GM21825 (cell line): ENCODE measurements around the gene THAP7.

ENCODE experiments used
- ATAC-seq: cut with Tn5 transposase; IDR thresholded peaks from one replicate; pipeline ENCODE4 v1.9.1; 2021; ENCODE audit warnings: mild to moderate bottlenecking, moderate library complexity; ENCODE audit not compliant: unreplicated experiment

The THAP7 gene

DNA sequence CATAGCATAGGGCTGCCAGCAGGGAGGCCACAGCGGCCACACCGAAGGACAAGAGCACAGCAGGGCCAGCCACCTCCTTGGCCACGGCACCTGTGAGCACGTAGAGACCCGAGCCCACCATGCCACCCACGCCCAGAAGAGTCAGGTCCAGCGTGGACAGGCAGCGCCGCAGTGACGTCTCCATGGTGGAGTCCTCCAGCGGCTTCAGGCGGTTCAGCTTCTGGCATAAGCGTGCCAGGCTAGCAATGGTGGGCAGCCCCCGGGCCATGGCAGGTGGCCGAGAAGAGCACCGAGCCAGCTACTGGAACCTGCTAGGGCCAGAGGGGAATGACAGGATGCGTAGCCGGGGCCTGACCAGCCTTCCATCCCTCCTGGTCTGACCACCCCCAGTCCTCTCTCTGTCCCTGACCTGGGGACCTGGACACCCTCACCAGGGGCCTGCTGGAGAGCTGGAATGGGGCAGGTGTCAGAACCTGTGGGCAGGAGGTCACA is 29.7 kb upstream of the THAP7 start:
- no peak for ATAC-seq

DNA sequence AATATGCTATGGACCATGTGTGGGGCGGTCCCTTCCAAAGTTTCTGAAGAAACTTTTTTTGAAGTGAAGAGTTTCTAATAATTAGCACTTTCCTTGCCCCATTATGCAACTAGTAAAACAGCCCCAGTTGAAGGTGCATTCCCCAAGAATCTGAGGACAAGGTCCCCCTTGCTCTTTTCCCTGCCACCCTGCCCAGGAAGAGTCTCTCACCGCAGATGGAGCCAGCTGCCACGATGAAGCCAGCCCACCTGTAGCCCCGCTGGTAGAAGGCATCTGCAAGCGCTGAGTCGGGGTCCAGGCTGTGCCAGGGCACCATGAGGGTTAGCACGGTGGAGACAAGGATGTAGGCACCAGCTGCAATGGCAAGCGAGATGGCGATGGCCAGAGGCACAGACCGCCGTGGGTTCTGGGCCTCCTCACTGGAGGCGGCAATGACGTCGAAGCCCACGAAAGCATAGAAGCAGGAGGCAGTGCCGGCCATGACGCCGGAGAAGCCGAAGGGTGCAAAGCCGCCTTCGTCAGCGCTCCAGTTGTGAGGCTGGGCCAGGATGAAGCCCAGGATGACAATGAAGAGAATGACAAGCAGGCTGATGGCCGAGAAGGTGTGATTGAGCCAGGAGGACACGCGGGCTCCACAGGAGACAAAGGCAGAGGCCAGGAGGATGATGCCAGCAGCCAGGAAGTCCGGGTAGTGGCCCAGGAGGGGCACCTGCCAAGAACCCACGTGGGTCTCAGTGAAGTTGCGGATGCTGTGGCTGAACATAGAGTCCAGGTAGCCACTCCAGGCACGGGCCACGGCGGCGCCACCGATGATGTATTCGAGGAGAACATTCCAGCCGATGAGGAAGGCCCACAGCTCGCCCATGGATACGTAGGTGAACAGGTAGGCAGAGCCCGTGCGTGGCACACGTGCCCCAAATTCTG is 29.0 kb upstream of the THAP7 start:
- no peak for ATAC-seq

DNA sequence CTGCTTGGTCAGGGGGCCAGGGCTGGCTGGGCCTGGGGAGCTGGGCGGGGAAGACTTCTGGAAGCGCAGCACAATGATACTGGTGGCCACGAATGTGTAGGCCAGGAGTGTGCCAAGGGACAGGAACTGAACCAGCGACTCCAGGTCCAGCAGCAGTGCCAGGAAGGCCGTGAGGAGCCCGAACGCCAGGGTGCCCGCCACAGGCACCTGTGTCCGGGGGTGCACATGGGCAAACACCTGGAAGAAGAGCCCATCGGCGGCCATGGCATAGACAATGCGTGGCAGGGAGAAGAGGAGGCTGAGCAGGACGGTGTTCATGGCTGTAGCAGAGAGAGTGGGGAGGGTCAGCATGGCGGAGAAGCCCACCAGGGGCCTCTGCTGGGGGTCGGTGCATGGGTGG is 28.1 kb upstream of the THAP7 start:
- no peak for ATAC-seq

DNA sequence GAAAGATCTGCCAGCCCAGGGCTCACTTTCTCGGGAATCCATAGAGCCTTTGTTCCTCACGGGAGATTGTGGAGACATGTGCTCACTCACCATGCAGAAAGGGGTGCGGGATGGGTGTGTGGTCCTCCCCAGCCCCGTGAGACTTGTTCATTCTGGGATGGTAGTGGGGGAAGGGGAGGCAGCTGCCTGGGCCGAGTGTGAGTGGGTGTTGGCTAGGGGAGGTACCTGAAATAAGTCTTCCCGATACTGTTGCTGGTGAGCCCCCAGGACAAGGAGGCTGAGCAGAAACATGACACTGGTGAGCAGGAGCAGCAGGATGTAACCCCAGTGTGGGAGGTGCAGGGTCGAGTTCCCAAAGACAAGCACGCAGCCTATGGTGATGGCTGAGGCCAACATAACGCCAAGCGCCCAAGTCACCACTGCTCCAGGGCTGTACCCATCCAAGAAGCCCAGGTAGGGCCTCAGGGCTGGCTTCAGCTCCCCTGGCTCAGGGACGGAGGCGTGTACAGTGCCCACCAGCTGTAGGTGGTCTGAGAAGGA is 27.6 kb upstream of the THAP7 start:
- no peak for ATAC-seq

DNA sequence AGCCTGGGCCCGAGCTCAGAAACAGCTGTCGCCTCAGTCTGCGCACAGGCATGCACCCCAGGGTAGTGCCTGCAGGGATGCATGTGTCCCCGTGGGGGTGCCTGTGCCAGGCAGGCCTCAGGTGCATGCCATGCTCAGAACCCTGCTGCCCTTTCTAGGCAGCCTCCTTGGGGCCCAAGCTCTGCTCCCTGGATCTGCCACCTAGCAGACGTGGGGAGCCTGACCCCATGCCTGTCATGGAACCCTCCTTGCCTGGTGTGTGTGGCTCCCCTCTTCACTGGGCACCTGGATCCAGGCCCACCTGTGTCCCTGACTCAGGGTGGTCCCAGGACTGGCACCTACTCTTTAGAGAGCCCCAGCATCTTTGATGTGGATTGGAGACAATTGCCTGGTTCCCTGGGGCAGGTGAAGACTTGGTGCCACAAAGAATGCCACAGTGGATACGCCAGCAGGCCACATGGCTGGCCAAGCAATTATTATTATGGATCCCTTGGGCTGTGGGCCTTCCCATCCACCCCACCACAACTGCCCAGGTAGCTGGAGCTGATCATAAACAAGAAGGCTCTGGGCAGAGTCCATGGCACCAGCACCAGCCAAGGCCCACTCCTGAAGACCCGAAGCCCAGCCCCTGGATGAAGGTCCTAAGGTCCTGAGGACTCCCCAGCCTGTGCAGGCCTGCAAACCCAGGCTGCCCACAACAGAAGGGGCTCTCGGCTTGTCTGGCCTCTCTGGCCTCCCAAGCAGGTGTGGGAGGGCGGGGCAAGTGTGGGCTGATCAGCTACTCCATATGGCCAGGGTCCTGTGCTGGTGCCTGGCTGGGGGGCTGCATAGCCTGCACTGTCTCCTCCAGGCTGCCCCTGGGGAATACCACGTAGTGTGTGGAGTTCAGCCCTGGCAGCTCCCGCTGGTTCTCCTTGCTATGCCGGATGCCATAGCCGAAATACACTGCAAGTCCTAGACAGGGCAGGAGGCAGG is 26.6 kb upstream of the THAP7 start:
- no peak for ATAC-seq

DNA sequence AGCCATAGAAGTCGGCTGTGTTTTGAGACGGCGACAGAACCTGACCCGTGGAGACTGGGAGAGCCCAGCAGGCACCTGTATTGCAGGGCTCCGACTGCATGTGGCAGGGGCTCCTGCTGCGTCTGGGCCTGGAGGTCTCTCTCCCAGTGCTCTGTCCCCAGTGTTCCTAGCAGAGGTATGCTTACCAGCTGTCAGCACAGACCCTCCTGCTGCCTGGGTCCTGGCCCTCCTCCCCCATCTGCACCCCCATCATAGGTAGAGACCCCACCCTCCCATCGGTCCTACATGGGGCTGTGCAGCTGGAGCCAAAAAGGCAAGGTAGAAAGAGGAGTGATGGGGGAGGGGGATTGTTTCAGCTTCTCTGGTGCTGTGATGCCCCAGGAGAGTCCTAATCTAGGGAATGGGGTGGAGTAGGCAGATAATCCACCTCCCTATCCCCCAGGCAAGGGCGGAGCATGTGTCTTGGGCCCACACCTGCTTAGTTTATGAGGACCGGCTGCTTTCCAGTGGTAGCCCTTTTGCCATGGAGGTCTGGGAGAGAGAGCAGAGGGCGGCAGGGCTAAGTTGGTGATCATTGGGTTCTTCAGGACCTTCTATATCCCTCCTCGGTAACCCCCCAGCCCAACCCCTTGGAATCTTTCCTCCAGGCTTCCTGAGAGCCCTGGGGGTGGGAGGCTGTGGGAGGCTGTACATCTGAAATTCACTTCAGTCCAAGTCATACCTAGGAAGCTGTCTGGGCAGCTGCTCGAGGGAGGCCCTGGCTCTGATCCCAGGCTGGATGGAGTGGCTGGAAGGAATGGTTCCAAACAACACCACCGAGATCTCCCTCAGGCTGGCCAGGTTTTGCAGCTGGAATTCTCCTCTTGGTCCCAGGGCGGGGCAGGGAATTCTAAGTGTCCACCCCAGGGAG is 25.1 kb upstream of the THAP7 start:
- no peak for ATAC-seq

DNA sequence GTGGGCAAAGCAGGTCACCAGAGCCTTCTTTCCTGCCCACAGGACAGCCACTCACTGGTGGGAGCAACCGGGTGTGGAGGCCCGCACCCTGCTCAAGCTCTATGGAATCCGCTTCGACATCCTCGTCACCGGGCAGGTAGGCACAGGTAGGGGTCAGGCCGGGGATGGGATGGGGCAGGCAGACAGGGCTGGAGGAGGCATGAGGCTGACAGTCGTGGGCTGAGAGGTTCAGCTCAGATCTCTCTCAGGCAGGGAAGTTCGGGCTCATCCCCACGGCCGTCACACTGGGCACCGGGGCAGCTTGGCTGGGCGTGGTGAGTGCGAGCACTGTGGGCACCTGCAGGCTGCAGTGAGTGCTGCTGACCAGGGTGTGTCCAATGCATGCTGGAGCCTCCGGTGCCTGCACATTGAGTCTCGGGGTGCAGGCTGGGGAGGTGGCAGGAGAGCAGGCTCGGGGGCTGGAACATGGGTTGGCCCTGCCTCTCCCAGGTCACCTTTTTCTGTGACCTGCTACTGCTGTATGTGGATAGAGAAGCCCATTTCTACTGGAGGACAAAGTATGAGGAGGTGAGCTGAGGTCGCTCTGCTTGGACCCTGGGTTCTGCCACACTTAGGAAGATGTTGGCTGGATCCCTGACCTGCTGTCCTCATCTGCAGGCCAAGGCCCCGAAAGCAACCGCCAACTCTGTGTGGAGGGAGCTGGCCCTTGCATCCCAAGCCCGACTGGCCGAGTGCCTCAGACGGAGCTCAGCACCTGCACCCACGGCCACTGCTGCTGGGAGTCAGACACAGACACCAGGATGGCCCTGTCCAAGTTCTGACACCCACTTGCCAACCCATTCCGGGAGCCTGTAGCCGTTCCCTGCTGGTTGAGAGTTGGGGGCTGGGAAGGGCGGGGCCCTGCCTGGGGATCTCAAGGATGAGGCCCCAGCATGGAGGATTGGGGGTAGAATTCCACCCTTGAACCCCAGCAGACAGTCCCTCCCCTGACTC is 24.1 kb upstream of the THAP7 start:
- no peak for ATAC-seq

DNA sequence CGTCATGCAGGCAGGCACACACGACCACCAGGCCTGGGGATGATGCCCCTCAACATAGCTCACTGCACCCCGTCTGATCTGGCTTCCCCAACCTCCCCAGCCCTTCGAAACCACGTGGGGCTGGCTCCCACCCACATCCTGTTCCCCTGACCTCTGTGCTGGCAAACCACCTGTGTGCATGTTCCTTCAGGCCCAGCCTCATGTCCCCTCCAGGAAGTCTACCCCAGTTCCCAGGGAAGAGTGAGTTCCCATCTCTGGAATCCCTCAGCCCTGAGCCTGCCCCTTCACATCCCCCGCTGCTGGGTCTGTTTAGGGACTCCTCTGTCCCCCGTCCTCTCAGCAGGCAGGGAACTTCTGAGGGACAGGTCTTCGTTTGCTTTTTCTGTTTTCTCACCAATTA is 23.3 kb upstream of the THAP7 start:
- no peak for ATAC-seq

DNA sequence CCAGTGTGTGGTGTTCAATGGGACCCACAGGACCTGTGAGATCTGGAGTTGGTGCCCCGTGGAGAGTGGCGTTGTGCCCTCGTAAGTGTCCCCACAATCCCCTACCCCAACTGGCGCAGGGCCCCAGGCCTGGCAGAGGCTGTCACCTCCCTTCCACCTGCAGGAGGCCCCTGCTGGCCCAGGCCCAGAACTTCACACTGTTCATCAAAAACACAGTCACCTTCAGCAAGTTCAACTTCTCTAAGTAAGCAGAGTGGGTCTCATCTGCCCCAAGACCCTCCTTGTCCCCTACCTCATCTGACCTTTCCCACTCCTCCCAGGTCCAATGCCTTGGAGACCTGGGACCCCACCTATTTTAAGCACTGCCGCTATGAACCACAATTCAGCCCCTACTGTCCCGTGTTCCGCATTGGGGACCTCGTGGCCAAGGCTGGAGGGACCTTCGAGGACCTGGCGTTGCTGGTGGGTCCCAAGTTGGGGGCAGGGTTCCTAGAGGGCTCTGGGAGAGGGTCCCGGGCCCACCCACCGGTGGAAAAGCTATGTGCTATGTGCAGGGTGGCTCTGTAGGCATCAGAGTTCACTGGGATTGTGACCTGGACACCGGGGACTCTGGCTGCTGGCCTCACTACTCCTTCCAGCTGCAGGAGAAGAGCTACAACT is 21.2 kb upstream of the THAP7 start:
- no peak for ATAC-seq

DNA sequence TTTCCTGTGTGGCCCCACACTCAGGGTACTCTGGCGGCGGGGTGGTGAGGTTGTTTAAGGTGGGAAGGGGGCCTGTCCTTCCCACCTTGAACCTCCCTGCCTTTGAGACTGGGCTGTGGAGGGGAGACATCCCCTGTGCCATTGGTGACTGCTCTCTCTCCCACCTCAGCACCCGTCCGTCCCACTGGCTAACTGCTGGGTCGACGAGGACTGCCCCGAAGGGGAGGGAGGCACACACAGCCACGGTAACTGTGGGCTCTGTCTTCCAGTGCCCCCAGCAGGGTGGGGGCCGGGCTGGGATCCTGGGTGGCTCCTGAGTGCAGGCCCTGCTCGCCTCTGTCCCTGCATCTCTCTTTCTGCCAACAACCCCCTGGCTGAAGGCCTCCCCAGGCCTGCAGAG is 20.6 kb upstream of the THAP7 start:
- no peak for ATAC-seq

DNA sequence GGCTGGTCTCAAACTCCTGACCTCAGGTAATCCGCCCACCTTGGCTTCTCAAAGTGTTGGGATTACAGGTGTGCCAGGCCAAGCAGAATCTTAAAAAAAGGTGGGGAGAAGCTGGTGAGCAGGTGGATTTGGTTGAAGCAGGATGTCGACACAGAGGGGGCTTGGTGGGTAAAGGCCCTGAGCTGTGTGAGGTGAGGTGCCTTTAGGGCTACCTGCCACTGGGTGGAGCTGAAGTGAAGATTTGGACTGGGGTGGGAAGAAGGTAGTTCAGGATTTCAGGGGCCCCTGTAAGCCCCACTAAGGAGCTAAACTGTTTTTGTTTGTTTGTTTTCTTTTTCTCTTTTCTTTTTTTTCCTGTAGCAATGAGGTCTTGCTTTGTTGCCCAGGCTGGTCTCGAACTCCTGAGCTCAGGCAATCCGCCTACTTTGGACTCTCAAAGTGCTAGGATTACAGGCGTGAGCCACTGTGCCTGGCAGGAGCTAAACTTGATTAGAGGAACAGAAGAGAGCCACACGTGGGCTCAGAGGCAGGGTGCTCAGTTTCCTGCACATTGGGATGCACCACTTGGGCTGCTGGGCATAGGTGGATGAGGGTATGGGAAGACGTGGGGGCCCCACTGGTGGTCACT is 19.0 kb upstream of the THAP7 start:
- ATAC-seq: no peak

DNA sequence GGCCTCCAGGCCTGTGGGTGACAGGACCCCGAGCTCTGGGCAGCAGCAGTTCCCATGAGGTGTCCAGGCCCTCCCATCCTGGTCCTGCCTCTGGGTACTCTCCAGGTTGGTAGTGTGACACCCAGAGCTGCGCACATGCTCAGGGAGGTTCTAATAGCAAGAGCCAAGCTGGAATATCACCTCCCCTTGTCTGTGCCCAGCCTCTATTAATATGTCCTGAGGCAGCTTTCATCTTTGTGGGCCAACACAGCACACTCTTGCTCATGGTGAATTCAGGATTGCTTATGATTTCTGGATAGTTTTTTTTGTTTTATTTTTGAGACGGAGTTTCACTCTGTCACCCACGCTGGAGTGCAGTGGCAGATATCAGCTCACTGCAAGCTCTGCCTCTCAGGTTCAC is 16.4 kb upstream of the THAP7 start:
- no peak for ATAC-seq

DNA sequence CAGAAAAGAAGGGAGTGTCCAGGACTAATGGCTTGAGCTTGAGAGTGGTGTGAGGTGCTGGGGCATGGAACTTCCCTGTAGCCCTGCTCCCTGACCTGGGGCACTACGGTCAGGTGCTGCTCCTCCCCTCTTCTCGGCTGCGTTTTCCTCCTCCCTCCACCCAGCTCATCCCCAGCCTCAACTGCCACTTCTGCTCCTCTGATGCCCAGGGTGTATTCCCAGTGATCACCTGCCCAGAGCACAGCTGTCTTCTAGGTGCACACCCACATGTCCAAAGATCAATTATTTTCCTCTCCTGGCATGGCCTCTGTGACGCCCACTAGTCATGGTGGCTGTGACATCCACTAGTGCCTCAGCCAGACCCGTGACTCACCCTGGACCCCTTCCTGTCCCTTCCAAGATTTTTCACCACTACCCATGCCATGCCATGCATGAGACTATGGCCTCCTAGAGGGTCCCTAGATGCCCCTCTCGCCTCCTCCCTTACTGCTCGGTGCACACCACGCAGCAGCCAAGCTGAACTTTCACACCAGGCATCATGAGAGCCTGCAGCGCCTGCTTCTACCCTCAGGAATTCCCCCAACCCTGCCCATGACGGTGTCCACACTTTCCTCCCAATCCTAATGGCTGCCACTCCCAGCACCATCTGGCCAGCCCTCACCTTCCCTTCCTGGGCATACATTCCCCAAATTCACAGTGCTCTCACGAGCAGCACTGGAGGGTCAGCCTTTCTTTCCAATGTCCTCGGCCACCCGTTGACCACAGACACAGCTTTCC is 14.9 kb upstream of the THAP7 start:
- ATAC-seq: no peak

DNA sequence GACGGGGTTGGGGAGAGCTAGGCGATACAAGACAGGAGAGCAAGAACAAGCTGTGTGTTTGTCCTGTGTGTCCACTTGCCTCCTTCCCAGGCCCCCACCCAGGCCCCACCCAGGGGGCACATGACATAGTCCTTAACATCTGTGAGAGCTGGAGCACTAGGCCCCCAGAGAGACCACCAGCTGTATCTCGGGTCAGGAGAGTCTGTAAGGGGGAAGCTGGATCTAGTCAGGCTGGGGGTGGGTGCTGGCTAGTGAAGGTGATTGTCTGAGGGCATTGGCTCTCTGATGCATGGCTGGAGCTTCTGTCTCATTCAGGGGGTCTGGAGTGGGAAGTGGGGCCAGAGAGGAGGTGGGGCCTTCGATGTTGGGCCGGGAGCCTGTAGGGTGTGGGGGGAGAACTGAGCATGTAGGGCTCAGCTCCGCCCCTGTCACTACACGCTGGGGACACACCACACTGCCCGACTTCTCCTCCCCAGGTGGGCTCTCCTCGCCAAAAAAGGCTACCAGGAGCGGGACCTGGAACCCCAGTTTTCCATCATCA is 13.6 kb upstream of the THAP7 start:
- ATAC-seq: no peak

DNA sequence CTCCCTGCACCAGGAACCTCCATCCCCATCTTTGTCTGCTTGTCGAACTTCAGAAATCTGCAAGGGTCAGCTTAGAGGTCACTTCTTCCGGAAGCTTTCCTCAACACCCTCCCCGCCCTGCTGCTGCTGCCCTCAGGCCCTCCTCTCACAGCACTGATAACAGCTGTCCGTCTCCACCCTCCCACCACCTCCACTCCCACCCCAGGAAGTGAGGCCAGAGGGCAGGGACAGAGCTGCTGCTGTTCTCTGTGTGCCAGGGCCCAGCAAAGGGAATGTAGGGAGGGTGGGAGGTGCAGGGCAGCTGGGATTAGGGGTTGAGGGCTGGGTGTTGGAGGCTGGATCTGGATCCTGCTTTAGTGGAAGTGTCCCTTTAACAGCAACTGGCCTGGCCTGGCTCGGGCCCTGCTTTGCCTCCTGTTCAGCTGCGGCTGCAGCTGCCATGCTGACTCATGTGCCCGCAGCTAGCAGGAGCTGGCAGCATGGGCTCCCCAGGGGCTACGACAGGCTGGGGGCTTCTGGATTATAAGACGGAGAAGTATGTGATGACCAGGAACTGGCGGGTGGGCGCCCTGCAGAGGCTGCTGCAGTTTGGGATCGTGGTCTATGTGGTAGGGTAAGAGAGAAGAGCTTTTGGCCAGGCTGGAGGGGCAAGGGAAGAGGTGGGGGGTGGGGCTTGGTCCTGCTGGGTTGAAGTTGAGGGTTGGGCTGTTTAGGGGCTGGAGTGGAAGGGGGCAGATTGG is 13.0 kb upstream of the THAP7 start, which contains the start of gene P2RX6:
Gene P2RX6, plus strand, starts transcription at position 440 of the 740 bp plus-strand sequence. Its CDS starts 10 bp downstream, at position 450.
- ATAC-seq: no peak

DNA sequence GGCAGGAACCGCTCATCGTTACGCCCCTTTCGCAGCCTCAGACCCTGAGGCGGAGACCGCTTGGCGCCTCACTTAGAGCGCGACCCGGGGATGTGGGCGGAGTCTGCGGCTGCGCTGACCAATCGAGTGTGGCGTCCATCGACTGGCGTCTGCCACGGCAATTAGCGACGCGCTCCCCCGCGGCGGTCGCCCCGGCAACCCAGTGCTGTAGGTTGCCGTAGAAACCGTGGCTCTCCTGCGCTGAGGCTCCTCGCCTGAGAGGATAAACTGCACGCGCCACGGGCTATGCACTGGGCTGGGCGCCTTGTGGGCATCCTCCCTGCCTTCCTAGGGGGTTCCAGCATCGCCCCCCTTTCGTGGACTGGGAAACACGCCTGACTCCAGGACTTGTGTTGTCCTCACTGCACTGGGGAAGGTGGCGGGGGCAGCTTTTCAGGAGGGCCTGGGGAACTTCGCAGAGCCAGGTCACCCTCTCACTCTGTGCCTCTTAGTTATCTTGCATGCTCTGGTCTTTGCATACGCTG is 12.3 kb upstream of the THAP7 start:
- ATAC-seq: peak; percentile 69
